Glutamatergic neuron (in vitro differentiated cells): ENCODE results near the gene TRPM8. TPM values are rescaled to one million over a fixed set of nuclear protein-coding genes. Genes with fewer than 3 reads are reported as not detected.

Experiments
- DNase-seq: peaks from one replicate; pipeline ENCODE4 v3.0.0; 2022
- H3K27ac Mint-ChIP-seq: one replicate; pipeline ENCODE4 v1.8.0; 2020; ENCODE audit warnings: mild to moderate bottlenecking, mixed read lengths, inconsistent platforms; ENCODE audit not compliant: unreplicated experiment
- H3K27me3 Mint-ChIP-seq: one replicate; pipeline ENCODE4 v1.8.0; 2020; ENCODE audit warnings: mild to moderate bottlenecking, moderate library complexity, mixed read lengths, inconsistent platforms; ENCODE audit not compliant: unreplicated experiment
- H3K36me3 Mint-ChIP-seq: one replicate; pipeline ENCODE4 v1.8.0; 2020; ENCODE audit warnings: mild to moderate bottlenecking, mixed read lengths, inconsistent platforms; ENCODE audit not compliant: unreplicated experiment
- H3K4me1 Mint-ChIP-seq: one replicate; pipeline ENCODE4 v1.8.0; 2020; ENCODE audit warnings: mild to moderate bottlenecking, low read depth, mixed read lengths, inconsistent platforms; ENCODE audit not compliant: unreplicated experiment
- H3K4me3 Mint-ChIP-seq: one replicate; pipeline ENCODE4 v1.8.0; 2020; ENCODE audit warnings: mild to moderate bottlenecking, mixed read lengths, inconsistent platforms; ENCODE audit not compliant: unreplicated experiment
- H3K9me3 Mint-ChIP-seq: one replicate; pipeline ENCODE4 v1.8.0; 2020; ENCODE audit warnings: mild to moderate bottlenecking, moderate library complexity, mixed read lengths, inconsistent platforms; ENCODE audit not compliant: unreplicated experiment
- CTCF ChIP-seq: fragments of 200-600 bp; sonication (generic); IDR thresholded peaks from one replicate; pipeline ENCODE4 v1.5.0; 2021; ENCODE audit not compliant: partially characterized antibody, unreplicated experiment
- total RNA-seq: library from RNA; stranded (reverse); fragmentation: NEBNext Ultra II Directional; extraction: Animal tissue kit (Norgen Biotek cat#: 25700); gene quantifications from one replicate; pipeline ENCODE4 v1.2.1, GENCODE V29; 2021; ENCODE audit not compliant: unreplicated experiment

Gene TRPM8
- total RNA-seq, 1 donor from 2014 or later: not detected

GRCh38 chr2:233901367-233901766 is 15.8 kb upstream of the TRPM8 start:
- no peaks in the 10 kb centered on the region for H3K9me3 Mint-ChIP-seq
- H3K4me1 Mint-ChIP-seq: no peaks in the 10 kb centered on the region
- no peak for DNase-seq
- peaks cover 3% of the 10 kb centered on the region for H3K36me3 Mint-ChIP-seq
- H3K27me3 Mint-ChIP-seq: peaks cover 2% of the 10 kb centered on the region
- TF ChIP-seq CTCF: no peak
- no peak overlapping the region for H3K4me3 Mint-ChIP-seq
- H3K27ac Mint-ChIP-seq: no peak overlapping the region

- H3K4me3 Mint-ChIP-seq: no peak overlapping the region
- no peak overlapping the region for H3K27ac Mint-ChIP-seq
- no peaks in the 10 kb centered on the region for H3K4me1 Mint-ChIP-seq
- no peak for TF ChIP-seq CTCF
- DNase-seq: no peak
- no peaks in the 10 kb centered on the region for H3K9me3 Mint-ChIP-seq
- H3K27me3 Mint-ChIP-seq: peaks cover 2% of the 10 kb centered on the region
- peaks cover 3% of the 10 kb centered on the region for H3K36me3 Mint-ChIP-seq
Measured at GRCh38 chr2:233901884-233902283, 15.3 kb upstream of the TRPM8 start.

GRCh38 chr2:233905945-233906344 is 11.2 kb upstream of the TRPM8 start:
- no peak for DNase-seq
- Mint-ChIP-seq H3K4me3 (no peak overlapping the region), H3K36me3 (peaks cover 3% of the 10 kb centered on the region), H3K27me3 (peaks cover 2% of the 10 kb centered on the region), H3K4me1 (no peaks in the 10 kb centered on the region), H3K27ac (no peak overlapping the region), H3K9me3 (peaks cover 5% of the 10 kb centered on the region)
- TF ChIP-seq CTCF: no peak

- Mint-ChIP-seq H3K36me3 (peaks cover 3% of the 10 kb centered on the region), H3K4me1 (no peaks in the 10 kb centered on the region), H3K27me3 (peaks cover 2% of the 10 kb centered on the region), H3K4me3 (no peak overlapping the region), H3K9me3 (peaks cover 5% of the 10 kb centered on the region), H3K27ac (no peak overlapping the region)
- no peak for DNase-seq
- TF ChIP-seq CTCF: no peak
Measured at GRCh38 chr2:233907627-233908026, 9.5 kb upstream of the TRPM8 start.

- Mint-ChIP-seq H3K27ac (no peak overlapping the region), H3K4me1 (no peaks in the 10 kb centered on the region), H3K36me3 (no peaks in the 10 kb centered on the region), H3K27me3 (no peaks in the 10 kb centered on the region), H3K9me3 (no peaks in the 10 kb centered on the region), H3K4me3 (no peak overlapping the region)
- DNase-seq: no peak
- no peak for TF ChIP-seq CTCF
Measured at GRCh38 chr2:233912691-233913423, 4.3 kb upstream of the TRPM8 start.
